Thyroid gland (tissue), 4 donors: ENCODE results near the gene TMEM132C. TPM values are rescaled to one million over a fixed set of nuclear protein-coding genes. Genes with fewer than 3 reads are reported as not detected.

Experiments used
- DNase-seq, 2 donors: peaks; one replicate each; pipeline ENCODE4 v3.0.0-alpha.2; 2019
- H3K27ac ChIP-seq, 3 donors: fragments of 200-600 bp; sonication (generic); 1 replicate in 2 of 3; 2 replicates in 1 of 3; pipeline ENCODE4 v1.5.1; 2016 to 2019; ENCODE audit warnings: mild to moderate bottlenecking in 1 of 3, moderate library complexity in 1 of 3
- H3K27me3 ChIP-seq: fragments of 200-600 bp; sonication (generic); one replicate; pipeline ENCODE4 v1.5.1; 2019
- H3K36me3 ChIP-seq, 2 donors: fragments of 200-600 bp; sonication (generic); one replicate each; pipeline ENCODE4 v1.5.1; 2016 to 2019
- H3K4me1 ChIP-seq, 2 donors: fragments of 200-600 bp; sonication (generic); one replicate each; pipeline ENCODE4 v1.5.1; 2017 to 2019
- H3K4me3 ChIP-seq, 3 donors: fragments of 200-600 bp; sonication (generic); replicated peaks in 1 of 3; 1 replicate in 2 of 3; 2 replicates in 1 of 3; pipeline ENCODE4 v1.5.1; 2016; ENCODE audit warnings: mild to moderate bottlenecking in 1 of 3
- H3K9me3 ChIP-seq: fragments of 200-600 bp; sonication (generic); one replicate; pipeline ENCODE4 v1.5.1; 2017
- CTCF ChIP-seq, 6 experiments: fragments of 200-600 bp in 3 of 6; fragments of 450-650 bp in 3 of 6; sonication (generic) in 3 of 6; IDR thresholded peaks; one replicate each; pipeline ENCODE4 v1.5.1; 2016 to 2019; ENCODE audit warnings: antibody characterized with exemption in 6 of 6, mild to moderate bottlenecking in 2 of 6, inconsistent platforms in 1 of 6, moderate library complexity in 1 of 6
- POLR2A ChIP-seq, 2 donors: fragments of 450-650 bp; IDR thresholded peaks; one replicate each; pipeline ENCODE4 v1.6.1; 2017; ENCODE audit warnings: antibody characterized with exemption in 2 of 2, mild to moderate bottlenecking in 2 of 2, moderate library complexity in 1 of 2
- WGBS, 2 donors: methylation state at CpG; one replicate each; pipeline ENCODE4 v1.1.5; 2017; 5-methylcytosine and 5-hydroxymethylcytosine counted together
- intact Hi-C: fragments of 100-400 bp; cut with DNase I; formaldehyde crosslinking; loops from one replicate; pipeline ENCODE4 v1.15.1; 2023
- total RNA-seq, 4 donors: library from RNA; depleted of rRNA; stranded (reverse); fragments of >200 nt; gene quantifications; one replicate each; pipeline ENCODE4 v1.2.3, GENCODE V29; 2016

TMEM132C gene
- 1 to 10 TPM in 2 of 4 donors, under 1 TPM in 2; 0.27 to 2.5 (median 1.0) TPM for total RNA-seq

GRCh38 chr12:128267131-128267622 lies at the start of gene TMEM132C:
Gene TMEM132C (plus strand): TSS chr12:128267170. CDS start chr12:128267403, 233 bp downstream.
- Histone ChIP-seq H3K4me3 (no peak within 1 kb of the TSS), H3K4me1 (peaks cover 0 to 12% of the 10 kb centered on the region in 2 donors), H3K27ac (no peak within 1 kb of the TSS), H3K27me3 (no peaks in the 10 kb centered on the region), H3K36me3 (no peaks in the 10 kb centered on the region), H3K9me3 (no peaks in the 10 kb centered on the region)
- intact Hi-C loops = no loop called here
- TF ChIP-seq CTCF (IDR thresholded peaks at IDR 0.05) (no peak), POLR2A (IDR thresholded peaks at IDR 0.05) (no peak)
- DNase-seq = no peak
- 3% methylated on average over 10 of the region's 73 CpGs; no CpG with 5 or more reads in 1 of the 2 donors for WGBS, 2 donors

- Histone ChIP-seq H3K27me3 (no peaks in the 10 kb centered on the region), H3K4me3 (no peak overlapping the region), H3K36me3 (no peaks in the 10 kb centered on the region), H3K27ac (no peak overlapping the region), H3K4me1 (no peaks in the 10 kb centered on the region), H3K9me3 (no peaks in the 10 kb centered on the region)
- DNase-seq = no peak
- 77 to 78% methylated on average over 7 of the region's 7 CpGs for WGBS, 2 donors
- TF ChIP-seq CTCF (IDR thresholded peaks at IDR 0.05) (no peak), POLR2A (IDR thresholded peaks at IDR 0.05) (no peak)
- intact Hi-C loops = no loop called here
These were observed 42.7 kb upstream of the TMEM132C start for GRCh38 chr12:128224226-128224625.

- Histone ChIP-seq H3K4me3 (no peak overlapping the region), H3K9me3 (no peaks in the 10 kb centered on the region), H3K27ac (no peak overlapping the region), H3K36me3 (no peaks in the 10 kb centered on the region), H3K27me3 (no peaks in the 10 kb centered on the region), H3K4me1 (no peaks in the 10 kb centered on the region)
- TF ChIP-seq POLR2A (IDR thresholded peaks at IDR 0.05) (no peak), CTCF (IDR thresholded peaks at IDR 0.05) (no peak)
- DNase-seq = no peak
- intact Hi-C loops = no loop called here
- 75 to 81% methylated on average over 6 of the region's 6 CpGs for WGBS, 2 donors
These were observed 38.4 kb upstream of the TMEM132C start for GRCh38 chr12:128228581-128228980.

- no peak overlapping the region for H3K4me3 ChIP-seq
- H3K27ac ChIP-seq = no peak overlapping the region
- intact Hi-C loops = no loop called here
- no peaks in the 10 kb centered on the region for H3K36me3 ChIP-seq
- DNase-seq = no peak
- no peaks in the 10 kb centered on the region for H3K9me3 ChIP-seq
- H3K27me3 ChIP-seq = no peaks in the 10 kb centered on the region
- 65% methylated on average over 6 of the region's 6 CpGs for WGBS, 2 donors
- no peaks in the 10 kb centered on the region for H3K4me1 ChIP-seq
- TF ChIP-seq CTCF (IDR thresholded peaks at IDR 0.05) (no peak), POLR2A (IDR thresholded peaks at IDR 0.05) (no peak)
These were observed 31.1 kb upstream of the TMEM132C start for GRCh38 chr12:128235635-128236417.

GRCh38 chr12:128236525-128236924 lies 30.4 kb upstream of the TMEM132C start:
- intact Hi-C loops = no loop called here
- DNase-seq = no peak
- Histone ChIP-seq H3K4me3 (no peak overlapping the region), H3K9me3 (no peaks in the 10 kb centered on the region), H3K36me3 (no peaks in the 10 kb centered on the region), H3K27me3 (no peaks in the 10 kb centered on the region), H3K4me1 (no peaks in the 10 kb centered on the region), H3K27ac (no peak overlapping the region)
- TF ChIP-seq POLR2A (IDR thresholded peaks at IDR 0.05) = no peak
- no peak for TF ChIP-seq CTCF (IDR thresholded peaks at IDR 0.05)
- WGBS, 2 donors = 68 to 90% methylated on average over 1 of the region's 1 CpG
